H1 (cell line): Measurements from ENCODE around the gene SPAG8. TPM values are rescaled to one million over a fixed set of nuclear protein-coding genes. Genes with fewer than 3 reads are reported as not detected.

Source experiments
- ASH2L ChIP-seq: fragments of 200-600, 300-600 bp; sonication (generic); IDR thresholded peaks from one replicate; pipeline ENCODE4 v1.7.1; 2017; ENCODE audit warnings: low read length
- CBX8 ChIP-seq: fragments of 300-800, 300-1000 bp; sonication (generic); IDR thresholded peaks from 2 replicates; pipeline ENCODE4 v1.7.1; 2016; ENCODE audit warnings: low read depth, low read length, borderline replicate concordance
- CEBPB ChIP-seq: IDR thresholded peaks from 2 replicates; pipeline ENCODE4 v1.6.1; 2012; ENCODE audit warnings: low read depth, low read length
- CHD1 ChIP-seq: IDR thresholded peaks from 2 replicates; pipeline ENCODE4 v1.6.1; 2012; ENCODE audit warnings: low read depth, low read length, improper control_type of control experiment
- CTBP2 ChIP-seq: IDR thresholded peaks from 2 replicates; pipeline ENCODE4 v1.7.0; 2011; ENCODE audit warnings: borderline replicate concordance, mild to moderate bottlenecking, moderate library complexity, mixed read lengths, low read length; ENCODE audit not compliant: insufficient read depth, insufficient read length
- EGR1 ChIP-seq: IDR thresholded peaks from 2 replicates; pipeline ENCODE4 v1.6.1; 2011; ENCODE audit warnings: low read depth, low read length, borderline replicate concordance
- EP300 ChIP-seq, 2 experiments: IDR thresholded peaks; 1 replicate in 1 of 2; 2 replicates in 1 of 2; pipeline ENCODE4 v1.6.1; 2011 to 2012; ENCODE audit warnings: low read depth in 2 of 2, low read length in 2 of 2, mild to moderate bottlenecking in 2 of 2, borderline replicate concordance in 1 of 2, inconsistent platforms in 1 of 2, moderate library complexity in 1 of 2
- FOSL1 ChIP-seq: IDR thresholded peaks from 2 replicates; pipeline ENCODE4 v1.6.1; 2011; ENCODE audit warnings: mild to moderate bottlenecking, low read depth, low read length, moderate library complexity; ENCODE audit not compliant: insufficient read depth
- GABPA ChIP-seq: IDR thresholded peaks from 2 replicates; pipeline ENCODE4 v1.6.1; 2011; ENCODE audit warnings: mild to moderate bottlenecking, low read length, moderate library complexity, borderline replicate concordance; ENCODE audit not compliant: insufficient read depth
- GTF2F1 ChIP-seq: IDR thresholded peaks from 2 replicates; pipeline ENCODE4 v1.6.1; 2012; ENCODE audit warnings: low read depth, low read length, improper control_type of control experiment, borderline replicate concordance
- HDAC6 ChIP-seq: IDR thresholded peaks from one replicate; pipeline ENCODE4 v1.7.1; 2012; ENCODE audit warnings: low read depth, mild to moderate bottlenecking, inconsistent platforms, low read length, moderate library complexity
- JUND ChIP-seq: IDR thresholded peaks from 2 replicates; pipeline ENCODE4 v1.6.1; 2011; ENCODE audit warnings: mild to moderate bottlenecking, improper control_type of control experiment, low read length
- KDM1A ChIP-seq: fragments of 200-600, 300-600 bp; sonication (generic); IDR thresholded peaks from 2 replicates; pipeline ENCODE4 v1.7.1; 2016; ENCODE audit warnings: mild to moderate bottlenecking, low read length, borderline replicate concordance
- MAFK ChIP-seq: IDR thresholded peaks from 2 replicates; pipeline ENCODE4 v1.6.1; 2012; ENCODE audit warnings: low read depth, mild to moderate bottlenecking, improper control_type of control experiment, low read length
- NRF1 ChIP-seq: IDR thresholded peaks from 2 replicates; pipeline ENCODE4 v1.6.1; 2011; ENCODE audit warnings: mild to moderate bottlenecking, low read depth, low read length, improper control_type of control experiment
- POLR2A ChIP-seq, 2 experiments: IDR thresholded peaks; 1 replicate in 1 of 2; 2 replicates in 1 of 2; pipeline ENCODE4 v1.6.1; 2011; ENCODE audit warnings: low read depth in 2 of 2, low read length in 2 of 2, mild to moderate bottlenecking in 2 of 2; ENCODE audit errors: control extremely low read depth in 1 of 2
- POU5F1 ChIP-seq: IDR thresholded peaks from 2 replicates; pipeline ENCODE4 v1.6.1; 2011; ENCODE audit warnings: low read depth, mild to moderate bottlenecking, low read length, moderate library complexity
- SP1 ChIP-seq: IDR thresholded peaks from 2 replicates; pipeline ENCODE4 v1.6.1; 2011; ENCODE audit warnings: low read depth, low read length
- SUZ12 ChIP-seq: fragments of 200-600 bp; sonication (generic); IDR thresholded peaks from 2 replicates; pipeline ENCODE4 v1.6.1; 2012; ENCODE audit warnings: mild to moderate bottlenecking, inconsistent platforms, low read length, moderate library complexity, mixed read lengths
- TAF7 ChIP-seq: optimal IDR thresholded peaks from 2 replicates; pipeline ENCODE3; 2011; ENCODE audit warnings: low read depth, mild to moderate bottlenecking, inconsistent platforms, low read length, moderate library complexity, borderline replicate concordance
- TBP ChIP-seq: IDR thresholded peaks from 2 replicates; pipeline ENCODE4 v1.6.1; 2011; ENCODE audit warnings: low read depth, low read length, improper control_type of control experiment
- TCF12 ChIP-seq: IDR thresholded peaks from 2 replicates; pipeline ENCODE4 v1.6.1; 2011; ENCODE audit warnings: low read depth, mild to moderate bottlenecking, low read length
- YY1 ChIP-seq: IDR thresholded peaks from 2 replicates; pipeline ENCODE4 v1.6.1; 2011; ENCODE audit warnings: low read depth, mild to moderate bottlenecking, low read length
- polyA plus RNA-seq, 7 experiments: library from polyadenylated mRNA; depleted of rRNA in 3 of 7; stranded (reverse) in 5 of 7; unstranded in 2 of 7; fragments of >200 nt in 5 of 7; fragments of 200-250 nt in 2 of 7; gene quantifications; 1 replicate in 5 of 7; 2 replicates in 1 of 7; 4 replicates in 1 of 7; pipeline versions ENCODE4 v1.2.1 to v1.2.3, GENCODE V29; 2011 to 2013; ENCODE audit warnings: missing spikeins in 2 of 7, mixed read lengths in 2 of 7
- total RNA-seq: library from RNA; stranded (reverse); fragmentation: NEBNext Ultra II Directional; extraction: Animal tissue kit (Norgen Biotek cat#: 25700); gene quantifications from 2 replicates; pipeline ENCODE4 v1.2.1, GENCODE V29; 2021
- TF ChIP-seq, protein P1 (sequence below): IDR thresholded peaks from 2 replicates; pipeline ENCODE4 v1.6.1; 2011; ENCODE audit warnings: low read depth, mild to moderate bottlenecking, low read length; ENCODE audit not compliant: insufficient read depth
- TF ChIP-seq, protein P2 (sequence below): IDR thresholded peaks from 2 replicates; pipeline ENCODE4 v1.6.1; 2012; ENCODE audit warnings: inconsistent platforms

The SPAG8 gene
- total and polyA plus RNA-seq, 2 of the 8 experiments (the other 6 are each of a cell fraction or from before 2014, with no cell fraction given): 0.37 to 0.44 TPM

DNA sequence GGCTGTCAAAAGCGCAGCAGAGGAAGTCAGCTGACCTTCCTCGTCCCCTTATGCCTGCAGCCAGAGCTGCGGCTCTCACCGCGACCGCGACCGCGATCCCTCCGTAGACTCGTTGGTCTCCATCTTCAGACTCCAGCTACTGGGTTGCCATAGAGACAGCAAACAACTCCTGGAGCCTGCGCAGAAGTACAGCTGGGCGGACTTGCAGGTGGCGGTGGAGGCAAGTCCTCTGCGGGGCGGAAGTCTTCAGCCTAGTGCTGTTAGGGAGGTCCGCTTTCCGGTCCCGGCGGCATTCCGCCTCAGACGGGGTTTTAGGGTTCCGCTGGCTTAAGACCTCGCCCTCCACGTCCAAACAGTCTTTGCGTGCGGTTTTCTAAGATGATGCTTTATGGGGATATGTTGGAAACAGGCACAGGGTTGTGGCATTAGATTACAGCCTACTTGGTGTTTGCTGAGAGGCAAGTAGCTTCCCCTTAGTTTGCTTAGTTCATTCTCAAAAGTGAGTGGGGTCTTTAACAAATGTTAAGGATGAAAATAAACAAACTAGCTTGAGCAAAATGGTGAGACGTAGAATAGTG, at the start of gene SPAG8 (continued):
- TF ChIP-seq, protein P1, sequence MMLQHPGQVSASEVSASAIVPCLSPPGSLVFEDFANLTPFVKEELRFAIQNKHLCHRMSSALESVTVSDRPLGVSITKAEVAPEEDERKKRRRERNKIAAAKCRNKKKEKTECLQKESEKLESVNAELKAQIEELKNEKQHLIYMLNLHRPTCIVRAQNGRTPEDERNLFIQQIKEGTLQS: no peak
- TF ChIP-seq ASH2L (peak; percentile 26), GTF2F1 (no peak), EGR1 (no peak), FOSL1 (no peak), CTBP2 (no peak), KDM1A (no peak), HDAC6 (no peak), MAFK (no peak), CEBPB (no peak), CHD1 (no peak), YY1 (peak; percentile 68; the same call in 1 of the 2 replicates), NRF1 (peak; percentile 81), TAF7 (no peak), SUZ12 (no peak), POLR2A (IDR thresholded peaks at IDR 0.05; ENCODE audit: control extremely low read depth in 1 of 2, low read depth in 2 of 2, low read length in 2 of 2) (peak in 1 of 2 experiments; percentile 50; a peak in 2 of 3 replicates), CBX8 (no peak), JUND (no peak), GABPA (peak; percentile 99), POU5F1 (no peak), EP300 (IDR thresholded peaks at IDR 0.05; ENCODE audit: borderline replicate concordance in 1 of 2, low read depth in 2 of 2, low read length in 2 of 2) (peak in 1 of 2 experiments; percentile 83; a peak in 1 of 3 replicates), TCF12 (peak; percentile 24; the same call in 1 of the 2 replicates), TBP (peak; percentile 74), SP1 (0 out of 2 replicates have a peak, but pooled peaks have one; percentile 19)
- TF ChIP-seq, protein P2, sequence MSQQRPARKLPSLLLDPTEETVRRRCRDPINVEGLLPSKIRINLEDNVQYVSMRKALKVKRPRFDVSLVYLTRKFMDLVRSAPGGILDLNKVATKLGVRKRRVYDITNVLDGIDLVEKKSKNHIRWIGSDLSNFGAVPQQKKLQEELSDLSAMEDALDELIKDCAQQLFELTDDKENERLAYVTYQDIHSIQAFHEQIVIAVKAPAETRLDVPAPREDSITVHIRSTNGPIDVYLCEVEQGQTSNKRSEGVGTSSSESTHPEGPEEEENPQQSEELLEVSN: 0 out of 2 replicates have a peak, but pooled peaks have one; percentile 35
